Effector CD4-positive, alpha-beta T cell (primary cell): ENCODE data around the gene RAC2.

Source experiments
- DNase-seq: peaks from one replicate; pipeline ENCODE4 v3.0.0-alpha.2; 2020

Gene RAC2

DNA sequence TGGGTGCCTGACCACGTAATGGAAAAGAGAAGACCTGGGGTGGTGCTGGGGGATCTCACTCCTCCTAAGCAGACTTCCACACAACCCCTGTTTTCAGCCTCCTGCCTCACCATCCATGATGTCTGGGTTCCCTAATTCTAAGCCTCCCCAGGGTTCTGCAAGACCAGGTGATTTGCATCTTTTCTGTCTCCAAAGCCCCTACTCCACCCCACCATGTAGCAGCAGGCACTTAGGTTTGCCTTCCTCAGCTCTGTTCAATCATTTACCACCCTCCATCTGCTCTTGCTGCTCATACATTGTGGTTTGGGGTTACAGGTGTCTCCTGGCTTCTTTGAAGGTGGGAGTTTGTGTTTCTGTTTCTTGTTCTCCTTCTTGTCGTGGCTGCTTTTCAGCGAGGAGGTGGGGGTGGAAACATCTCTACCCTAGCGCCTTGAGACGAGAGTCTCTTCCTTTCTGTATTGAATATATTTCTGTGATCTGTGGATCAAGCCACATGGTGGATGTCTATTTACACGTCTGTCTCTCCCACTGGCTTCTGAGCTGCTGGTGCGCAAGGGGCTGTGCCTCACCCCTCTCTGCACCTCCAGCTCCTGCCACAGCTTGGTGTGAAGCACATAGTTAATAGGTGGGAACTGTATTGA, 25.2 kb downstream of the RAC2 start:
- peak; percentile 70 for DNase-seq

DNA sequence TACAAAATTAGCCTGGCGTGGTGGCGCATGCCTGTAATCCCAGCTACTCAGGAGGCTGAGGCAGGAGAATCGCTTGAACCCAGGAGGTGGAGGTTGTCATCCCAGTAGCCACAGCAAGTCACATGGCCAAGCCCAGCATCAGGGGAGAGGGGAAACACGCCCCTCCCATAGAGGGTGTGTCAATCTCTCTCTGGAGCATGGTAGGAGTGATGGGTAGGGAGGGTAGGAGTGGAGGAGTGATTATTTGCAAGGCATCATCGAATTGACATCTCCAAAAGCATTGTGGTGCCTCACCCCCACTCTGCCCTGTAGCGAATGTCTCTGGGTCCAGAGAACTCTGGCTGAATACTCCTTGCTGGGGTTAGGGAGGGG, 25.7 kb downstream of the RAC2 start:
- no peak for DNase-seq

DNA sequence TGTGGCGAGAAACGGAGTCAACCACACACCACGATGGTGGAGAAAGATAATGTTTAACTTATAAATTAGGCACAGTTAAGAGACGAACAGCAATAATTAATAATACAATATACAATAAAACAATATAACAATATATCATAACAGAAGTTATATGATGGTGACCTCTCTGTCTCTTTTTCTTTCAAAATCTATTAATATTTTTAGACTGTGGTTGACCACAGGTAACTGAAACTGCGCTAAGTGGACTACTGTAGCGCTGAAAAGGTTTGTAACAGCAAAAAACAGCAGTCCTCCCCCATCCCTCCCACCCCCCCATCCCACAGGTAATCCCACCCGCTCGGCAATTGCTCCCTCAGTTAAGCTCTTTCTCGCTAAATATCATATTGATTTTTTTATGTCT, 28.2 kb downstream of the RAC2 start:
- DNase-seq: no peak

DNA sequence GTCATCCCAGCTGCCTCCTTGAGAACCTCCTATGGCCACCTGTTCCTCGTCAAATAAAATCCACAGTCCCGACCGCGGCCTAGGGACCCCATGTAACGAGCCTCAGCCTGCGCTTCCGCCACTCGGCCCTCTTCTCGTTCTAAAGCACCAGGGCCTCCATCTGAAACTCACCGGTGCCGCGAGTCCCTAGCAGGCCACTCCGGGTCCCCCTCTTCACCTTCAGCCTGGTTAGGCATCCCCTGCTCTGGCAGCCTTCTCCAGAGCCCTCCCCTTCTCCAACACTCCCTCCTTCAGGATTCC, 29.4 kb downstream of the RAC2 start:
- DNase-seq: no peak

- no peak for DNase-seq
These were observed 29.9 kb downstream of the RAC2 start for GRCh38 chr22:37213941-37214730.

DNA sequence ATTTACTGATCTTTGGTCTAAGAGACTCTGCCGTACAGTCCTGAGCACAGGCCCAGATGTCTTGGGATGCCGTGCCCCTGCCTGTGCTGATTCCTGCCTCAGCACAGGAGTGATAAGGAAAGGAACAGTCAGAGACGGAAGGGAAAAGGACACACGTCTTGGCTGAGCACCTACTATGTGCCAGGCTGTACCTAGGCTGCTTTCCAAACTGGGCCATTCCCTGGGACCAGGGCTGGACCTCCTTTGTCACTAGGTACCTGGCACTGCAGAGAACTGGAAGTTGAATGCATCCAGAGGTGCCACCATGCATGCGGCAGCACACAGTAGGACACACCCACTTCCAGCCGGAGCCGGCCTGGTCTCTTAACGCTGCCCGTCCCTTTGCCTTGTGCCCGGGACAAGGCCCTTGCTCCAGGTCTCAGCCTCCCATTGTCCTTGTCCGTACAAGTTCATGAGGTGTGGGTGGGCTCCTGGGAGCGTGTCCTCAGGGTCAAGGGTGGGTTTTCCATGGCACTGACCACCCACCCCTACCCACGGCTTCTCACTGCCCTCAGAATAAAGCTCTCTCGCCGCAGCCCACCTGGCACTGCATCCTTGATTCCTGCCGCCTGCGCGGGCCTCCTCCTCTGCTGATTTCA, 30.7 kb downstream of the RAC2 start:
- no peak for DNase-seq

- DNase-seq: no peak
These were observed 31.7 kb downstream of the RAC2 start, which contains the start of gene SSTR3 for GRCh38 chr22:37212174-37212906. TSS of gene SSTR3 (minus strand) at chr22:37212477. CDS start at chr22:37207803, 4,674 bp downstream.

GRCh38 chr22:37211866-37212173, 32.2 kb downstream of the RAC2 start:
- no peak for DNase-seq

DNA sequence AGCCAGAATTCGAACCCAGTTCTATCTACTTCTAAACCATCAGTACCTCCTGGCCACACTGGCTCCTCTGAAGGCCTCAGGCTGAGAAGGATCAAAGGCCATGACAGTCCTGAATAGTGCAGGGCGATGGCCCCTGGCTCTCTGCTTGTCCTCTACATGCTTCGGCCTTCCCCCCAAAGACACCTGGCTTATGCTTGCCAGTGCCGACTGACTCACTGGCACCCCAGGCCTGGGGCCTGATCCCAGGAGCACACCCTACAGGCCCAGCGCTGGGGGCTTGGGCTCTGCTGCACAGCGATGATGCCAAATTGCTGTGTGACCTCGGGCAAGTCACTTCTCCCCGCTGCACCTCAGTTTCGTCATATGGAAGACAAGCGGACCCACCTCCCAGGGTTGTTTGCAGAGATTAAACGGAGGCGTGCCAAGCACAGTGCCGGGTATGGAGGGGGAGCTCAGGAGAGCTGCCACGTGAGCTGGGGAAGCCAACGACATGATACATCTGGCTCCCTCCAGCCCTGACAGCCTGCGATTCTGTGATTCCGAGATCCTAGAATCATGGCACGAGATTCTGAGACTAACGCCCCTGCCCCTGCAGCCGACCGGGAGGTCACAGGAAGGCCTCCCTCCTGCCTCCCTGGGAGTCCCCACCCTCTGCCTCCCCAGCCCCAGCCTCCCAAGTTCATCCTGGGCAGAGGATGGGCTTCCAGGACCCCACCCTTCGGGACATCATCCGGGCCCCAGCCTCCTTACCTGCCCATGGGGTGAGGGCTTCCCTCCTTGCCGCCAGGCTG, 32.8 kb downstream of the RAC2 start:
- no peak for DNase-seq

DNA sequence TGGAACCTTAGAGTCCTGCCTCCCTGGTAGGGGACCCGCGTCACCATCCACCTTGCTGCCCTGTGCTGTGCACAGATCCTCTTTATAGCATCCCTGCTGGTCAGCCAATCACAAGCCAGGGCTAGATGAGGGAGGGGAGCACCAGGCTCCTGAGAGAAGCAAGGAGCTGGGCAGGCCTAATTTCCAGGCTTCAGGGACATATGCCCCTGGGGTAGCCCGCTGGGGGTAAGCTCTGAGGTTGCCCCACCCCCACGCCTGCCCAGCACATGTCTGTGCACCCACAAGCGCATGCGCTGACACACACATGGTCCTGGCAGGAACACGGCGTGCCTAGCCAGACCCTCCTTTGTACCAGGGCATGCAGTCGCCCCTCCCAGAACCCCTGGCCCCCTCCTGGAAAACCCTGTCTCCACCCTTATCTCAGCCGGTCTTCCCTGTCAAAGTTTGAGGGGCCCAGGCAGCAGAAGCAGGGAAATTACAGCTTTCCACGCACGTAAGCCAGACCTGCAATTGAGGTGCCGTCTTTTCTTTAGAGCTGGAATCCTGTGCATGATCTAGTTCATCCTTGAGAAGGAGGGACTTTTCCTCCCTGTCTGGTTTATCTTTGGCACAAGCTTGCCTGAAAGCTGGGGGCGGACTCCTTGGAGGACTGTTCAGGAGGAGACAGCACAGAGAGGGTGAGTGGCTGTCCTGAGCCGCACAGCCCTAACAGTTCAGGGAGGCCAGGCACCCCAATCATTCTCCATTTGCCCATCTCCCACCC, 33.8 kb downstream of the RAC2 start:
- no peak for DNase-seq

- DNase-seq: no peak
These were observed 34.8 kb downstream of the RAC2 start for GRCh38 chr22:37209140-37209845.

DNA sequence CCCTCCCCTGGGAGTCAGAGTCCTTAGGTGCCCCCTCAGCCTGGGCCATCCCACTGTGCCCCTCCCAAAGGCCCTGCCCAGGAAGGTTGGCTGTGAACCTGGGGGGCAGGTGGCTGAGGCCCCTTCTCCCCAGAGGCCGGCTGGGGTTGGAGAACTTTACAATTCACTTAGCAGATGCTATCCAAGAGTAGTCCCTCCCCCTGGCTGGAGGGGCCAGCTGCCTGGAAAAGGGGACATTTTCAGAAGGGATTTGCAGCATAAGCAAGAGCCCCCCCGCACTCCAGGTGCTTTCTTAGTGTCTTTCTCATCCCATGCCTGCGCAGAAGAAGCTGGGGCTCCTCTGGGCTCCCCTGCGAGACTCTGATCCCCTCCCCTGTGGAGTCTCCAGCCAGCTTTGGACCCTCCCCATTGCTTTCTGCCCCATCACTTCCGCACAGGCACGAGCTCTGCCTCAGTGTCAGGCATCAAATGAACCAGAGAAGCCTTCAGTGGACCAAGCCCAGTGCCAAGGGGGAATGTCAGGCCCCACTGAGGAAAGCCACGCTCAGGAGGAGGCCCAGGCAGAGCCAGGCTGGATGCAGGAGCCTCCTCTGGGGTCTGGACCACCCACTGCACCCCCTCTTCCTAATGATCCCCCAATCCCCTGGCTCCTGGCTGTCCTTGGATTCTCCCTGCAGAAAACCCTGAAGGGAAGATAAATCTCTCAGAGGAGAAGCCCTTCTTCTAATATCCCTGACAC, 35.5 kb downstream of the RAC2 start:
- DNase-seq: no peak

DNA sequence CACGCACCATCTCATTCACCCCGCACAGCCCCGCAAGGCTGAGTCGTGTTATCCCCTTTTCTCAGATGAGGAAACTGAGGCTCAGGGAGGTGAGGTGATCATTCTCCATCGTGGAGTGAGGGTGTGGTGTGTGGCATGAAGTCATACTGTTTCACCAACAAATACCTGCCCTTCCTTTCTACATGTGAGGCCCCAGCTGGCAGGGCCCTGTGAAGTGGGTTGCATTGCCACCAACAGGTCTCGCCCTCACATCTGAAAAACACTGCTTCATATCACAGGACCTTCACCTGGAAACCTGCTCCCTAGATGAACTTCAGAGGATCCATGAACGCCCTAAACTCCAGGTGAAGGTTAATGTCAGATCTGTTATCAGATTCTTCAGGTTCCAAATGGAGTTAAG, 36.1 kb downstream of the RAC2 start:
- DNase-seq: no peak

DNA sequence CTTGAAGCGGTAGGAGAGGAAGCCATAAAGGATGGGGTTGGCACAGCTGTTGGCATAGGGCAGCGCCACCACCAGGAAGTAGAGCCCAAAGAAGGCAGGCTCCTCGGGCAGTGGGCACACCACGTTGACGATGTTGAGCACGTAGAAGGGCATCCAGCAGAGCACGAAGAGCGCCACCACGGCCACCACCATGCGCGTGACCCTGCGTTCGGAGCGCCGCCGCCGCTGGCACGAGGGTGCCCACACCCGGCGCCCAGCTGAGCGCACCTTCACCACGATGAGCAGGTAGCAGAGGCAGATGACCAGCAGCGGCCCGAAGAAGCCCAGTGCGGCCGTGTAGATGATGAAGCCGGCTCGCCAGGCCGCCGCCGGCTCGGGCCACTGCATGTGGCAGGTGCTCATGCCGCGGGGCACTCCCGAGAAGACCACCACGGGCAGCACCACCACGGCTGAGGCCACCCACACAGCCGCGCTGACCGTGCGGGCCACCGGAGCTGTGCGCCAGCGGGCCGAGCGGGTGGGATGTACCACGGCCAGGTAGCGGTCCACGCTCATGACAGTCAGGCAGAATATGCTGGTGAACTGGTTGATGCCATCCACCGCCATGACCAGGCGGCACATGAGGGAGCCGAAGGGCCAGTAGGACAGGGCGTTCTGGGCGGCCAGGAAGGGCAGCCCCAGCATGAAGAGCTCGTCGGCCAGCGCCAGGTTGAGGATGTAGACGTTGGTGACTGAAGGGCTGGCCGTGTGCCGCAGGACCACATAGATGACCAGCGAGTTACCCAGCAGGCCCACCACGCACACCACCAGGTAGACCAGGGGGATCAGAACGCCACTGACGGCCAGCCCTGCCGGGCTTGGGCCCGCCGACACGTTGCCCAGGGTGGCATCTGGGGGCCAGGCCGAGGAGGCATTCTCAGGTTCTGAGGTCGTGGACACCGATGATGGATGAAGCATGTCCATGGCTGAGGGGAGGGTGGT, 36.9 kb downstream of the RAC2 start:
- DNase-seq: no peak

DNA sequence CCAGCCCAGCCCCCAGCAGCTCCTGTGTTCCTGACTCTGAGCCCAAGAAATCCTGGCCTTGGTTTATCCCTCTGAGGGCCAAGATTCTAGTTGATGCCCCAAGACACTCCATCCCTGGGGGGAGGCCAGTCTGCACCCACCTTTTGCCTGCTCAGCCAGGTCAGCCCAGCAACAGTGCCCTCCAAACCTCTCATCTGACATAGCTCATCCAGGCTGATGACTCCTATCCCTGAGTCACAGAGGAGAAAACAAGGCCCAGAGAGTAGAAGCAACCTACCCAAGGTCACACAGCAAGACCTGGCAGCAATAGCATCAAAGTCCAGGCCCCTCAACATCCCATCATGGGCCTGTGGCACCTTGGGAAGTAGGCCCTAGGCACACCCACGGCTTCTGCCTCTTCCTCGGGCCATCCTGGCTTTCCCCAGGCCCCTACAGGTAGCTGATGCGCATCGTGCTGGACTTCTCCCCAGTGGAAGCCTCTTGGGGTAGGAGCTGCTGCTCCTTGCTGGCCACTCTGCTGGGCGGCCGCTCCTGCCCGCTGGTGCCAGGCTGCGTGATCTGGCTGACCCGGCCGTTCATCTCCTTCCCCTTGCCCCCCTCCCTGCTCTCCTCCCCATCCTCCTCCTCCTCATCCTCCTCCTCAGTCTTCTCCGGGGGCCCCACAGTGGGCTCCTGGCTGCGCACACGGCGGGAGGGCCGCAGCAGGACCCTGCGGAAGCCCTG, 37.8 kb downstream of the RAC2 start:
- no peak for DNase-seq

GRCh38 chr22:37205046-37205445, 39.0 kb downstream of the RAC2 start:
- no peak for DNase-seq

GRCh38 chr22:37204045-37204655, 39.9 kb downstream of the RAC2 start:
- DNase-seq: no peak

GRCh38 chr22:37203354-37204044, 40.6 kb downstream of the RAC2 start:
- no peak for DNase-seq
